Natural killer cell (primary cell): ENCODE measurements around the gene LEF1. TPM values are rescaled to one million over a fixed set of nuclear protein-coding genes. Genes with fewer than 3 reads are reported as not detected.

Source experiments
- ATAC-seq, 3 donors: fragments of 150-1000 bp in 2 of 3; fragments of 200-7000 bp in 1 of 3; cut with Tn5 transposase; 1 replicate in 1 of 3; 2 replicates in 2 of 3; pipeline ENCODE4 v1.10.0; 2021; ENCODE audit warnings: mild to moderate bottlenecking in 2 of 3, moderate library complexity in 2 of 3
- DNase-seq, 2 donors: peaks; one replicate each; pipeline versions ENCODE4 v3.0.0 to v3.0.0-alpha.2; 2013 to 2021; ENCODE audit warnings: mixed read lengths in 1 of 2
- H3K27ac ChIP-seq: one replicate; pipeline ENCODE4 v1.5.1; 2013; ENCODE audit warnings: mild to moderate bottlenecking, low read length
- H3K27me3 ChIP-seq: one replicate; pipeline ENCODE4 v1.6.1; 2013; ENCODE audit warnings: low read length; ENCODE audit not compliant: control insufficient read depth, insufficient read depth
- H3K36me3 ChIP-seq: one replicate; pipeline ENCODE4 v1.6.1; 2013; ENCODE audit warnings: low read length; ENCODE audit not compliant: control insufficient read depth, insufficient read depth
- H3K4me1 ChIP-seq: one replicate; pipeline ENCODE4 v1.6.1; 2013; ENCODE audit warnings: low read length; ENCODE audit not compliant: control insufficient read depth, insufficient read depth
- H3K4me3 ChIP-seq: one replicate; pipeline ENCODE4 v1.5.1; 2013; ENCODE audit warnings: low read length
- H3K9me3 ChIP-seq: one replicate; pipeline ENCODE4 v1.6.1; 2013; ENCODE audit warnings: low read length; ENCODE audit not compliant: control insufficient read depth, insufficient read depth
- H3K27ac Mint-ChIP-seq, 2 donors: one replicate each; pipeline ENCODE4 v1.8.0; 2022; ENCODE audit warnings: mild to moderate bottlenecking in 2 of 2, mixed read lengths in 2 of 2, moderate library complexity in 1 of 2
- H3K27me3 Mint-ChIP-seq, 2 donors: one replicate each; pipeline ENCODE4 v1.8.0; 2022; ENCODE audit warnings: low read depth in 2 of 2, mixed read lengths in 2 of 2
- H3K36me3 Mint-ChIP-seq: one replicate; pipeline ENCODE4 v1.8.0; 2022; ENCODE audit warnings: mixed read lengths
- H3K4me1 Mint-ChIP-seq, 2 donors: one replicate each; pipeline ENCODE4 v1.8.0; 2022; ENCODE audit warnings: mixed read lengths in 2 of 2
- H3K4me3 Mint-ChIP-seq: one replicate; pipeline ENCODE4 v1.8.0; 2022; ENCODE audit warnings: mild to moderate bottlenecking, moderate library complexity, mixed read lengths
- H3K9me3 Mint-ChIP-seq, 2 donors: one replicate each; pipeline ENCODE4 v1.8.0; 2022; ENCODE audit warnings: mixed read lengths in 2 of 2
- CTCF ChIP-seq: fragments of 200-600 bp; IDR thresholded peaks from one replicate; pipeline ENCODE4 v1.8.0; 2022; ENCODE audit warnings: antibody characterized with exemption
- WGBS: methylation state at CpG from one replicate; pipeline ENCODE4 v1.1.7; 2013; ENCODE audit warnings: missing lambda C conversion rate; ENCODE audit not compliant: insufficient coverage; 5-methylcytosine and 5-hydroxymethylcytosine counted together
- intact Hi-C: fragments of 100-400 bp; cut with micrococcal nuclease; formaldehyde crosslinking; loops from one replicate; pipeline ENCODE4 v1.14.2; 2022
- total RNA-seq, 4 donors: library from RNA; stranded (reverse); fragments of 120-200 nt in 1 of 4; gene quantifications; one replicate each; pipeline versions ENCODE4 v1.2.3 to v1.2.4, GENCODE V29; 2013 to 2022

The LEF1 gene
- total RNA-seq, 3 donors from 2014 or later (not counting 1 experiment from before 2014, with no cell fraction given) = 18.7 to 39.8 (median 24.5) TPM

- intact Hi-C loops = no loop called here
- H3K4me3 ChIP-seq = no peak overlapping the region
- Mint-ChIP-seq H3K27ac (no peak overlapping the region), H3K4me3 (no peak overlapping the region), H3K36me3 (no peaks in the 10 kb centered on the region), H3K4me1 (peaks cover 0 to 9% of the 10 kb centered on the region in 2 donors), H3K27me3 (peaks cover 0 to 7% of the 10 kb centered on the region in 2 donors), H3K9me3 (no peaks in the 10 kb centered on the region)
- H3K4me1 ChIP-seq = no peaks in the 10 kb centered on the region
- ATAC-seq (no peak), DNase-seq (no peak)
- no peaks in the 10 kb centered on the region for H3K27me3 ChIP-seq
- no peak overlapping the region for H3K27ac ChIP-seq
- no peak for TF ChIP-seq CTCF
- no peaks in the 10 kb centered on the region for H3K36me3 ChIP-seq
- no peaks in the 10 kb centered on the region for H3K9me3 ChIP-seq
- WGBS = 95% methylated on average over 4 of the region's 4 CpGs
These were observed 25.2 kb downstream of the LEF1 start for GRCh38 chr4:108143515-108143914.

GRCh38 chr4:108142870-108143269, 25.9 kb downstream of the LEF1 start:
- Mint-ChIP-seq H3K27ac (no peak overlapping the region), H3K9me3 (no peaks in the 10 kb centered on the region), H3K36me3 (no peaks in the 10 kb centered on the region), H3K4me1 (peaks cover 0 to 9% of the 10 kb centered on the region in 2 donors), H3K27me3 (peaks cover 0 to 7% of the 10 kb centered on the region in 2 donors), H3K4me3 (no peak overlapping the region)
- Histone ChIP-seq H3K27ac (no peak overlapping the region), H3K9me3 (no peaks in the 10 kb centered on the region), H3K4me1 (no peaks in the 10 kb centered on the region), H3K27me3 (no peaks in the 10 kb centered on the region), H3K4me3 (no peak overlapping the region), H3K36me3 (no peaks in the 10 kb centered on the region)
- DNase-seq = no peak
- no peak for ATAC-seq
- no peak for TF ChIP-seq CTCF
- 91% methylated on average over 1 of the region's 2 CpGs for WGBS
- intact Hi-C loops = no loop called here

- H3K4me1 Mint-ChIP-seq = peaks cover 0 to 9% of the 10 kb centered on the region in 2 donors
- intact Hi-C loops = no loop called here
- Histone ChIP-seq H3K36me3 (no peaks in the 10 kb centered on the region), H3K27ac (no peak overlapping the region), H3K27me3 (no peaks in the 10 kb centered on the region), H3K9me3 (no peaks in the 10 kb centered on the region), H3K4me1 (no peaks in the 10 kb centered on the region), H3K4me3 (no peak overlapping the region)
- H3K27ac Mint-ChIP-seq = no peak overlapping the region
- H3K9me3 Mint-ChIP-seq = no peaks in the 10 kb centered on the region
- no peak for TF ChIP-seq CTCF
- ATAC-seq (no peak), DNase-seq (peak in 1 of 2 donors; percentile 43)
- peaks cover 0 to 7% of the 10 kb centered on the region in 2 donors for H3K27me3 Mint-ChIP-seq
- no peak overlapping the region for H3K4me3 Mint-ChIP-seq
- H3K36me3 Mint-ChIP-seq = no peaks in the 10 kb centered on the region
- 87% methylated on average over 12 of the region's 12 CpGs for WGBS
These were observed 27.4 kb downstream of the LEF1 start for GRCh38 chr4:108141213-108141950.

- peaks cover 0 to 7% of the 10 kb centered on the region in 2 donors for H3K27me3 Mint-ChIP-seq
- no peaks in the 10 kb centered on the region for H3K36me3 Mint-ChIP-seq
- peaks cover 0 to 9% of the 10 kb centered on the region in 2 donors for H3K4me1 Mint-ChIP-seq
- Histone ChIP-seq H3K9me3 (no peaks in the 10 kb centered on the region), H3K27me3 (no peaks in the 10 kb centered on the region), H3K27ac (no peak overlapping the region), H3K4me1 (no peaks in the 10 kb centered on the region), H3K4me3 (no peak overlapping the region), H3K36me3 (no peaks in the 10 kb centered on the region)
- intact Hi-C loops = no loop called here
- no peak overlapping the region for H3K27ac Mint-ChIP-seq
- no peak for TF ChIP-seq CTCF
- 89% methylated on average over 6 of the region's 7 CpGs for WGBS
- ATAC-seq (no peak), DNase-seq (peak in 1 of 2 donors; percentile 62)
- H3K9me3 Mint-ChIP-seq = no peaks in the 10 kb centered on the region
- H3K4me3 Mint-ChIP-seq = no peak overlapping the region
These were observed 28.4 kb downstream of the LEF1 start for GRCh38 chr4:108140328-108140727.
